HG03066 (cell line): ENCODE data around the gene PGF.

Source experiments
- ATAC-seq: cut with Tn5 transposase; IDR thresholded peaks from one replicate; pipeline ENCODE4 v1.9.1; 2021; ENCODE audit warnings: low read depth; ENCODE audit not compliant: unreplicated experiment

The PGF gene

GRCh38 chr14:74959596-74960180 is 4.3 kb upstream of the PGF start:
- no peak for ATAC-seq

- ATAC-seq, result no peak
Observed at GRCh38 chr14:74956280-74957072, 1.1 kb upstream of the PGF start.

- ATAC-seq, result no peak
Observed at GRCh38 chr14:74956027-74956279, 556 bp upstream of the PGF start.

- no peak for ATAC-seq
Observed at GRCh38 chr14:74954947-74955228, 509 bp downstream of the PGF start.

GRCh38 chr14:74954232-74954946 is 1.0 kb downstream of the PGF start:
- ATAC-seq, result no peak

- ATAC-seq, result no peak
Observed at GRCh38 chr14:74953686-74954085, 1.7 kb downstream of the PGF start.

- no peak for ATAC-seq
Observed at GRCh38 chr14:74952697-74953484, 2.5 kb downstream of the PGF start.

- ATAC-seq, result no peak
Observed at GRCh38 chr14:74952180-74952665, 3.2 kb downstream of the PGF start.

GRCh38 chr14:74951443-74952179 is 3.8 kb downstream of the PGF start:
- ATAC-seq, result no peak

GRCh38 chr14:74950795-74951442 is 4.5 kb downstream of the PGF start:
- no peak for ATAC-seq

GRCh38 chr14:74949859-74950573 is 5.4 kb downstream of the PGF start:
- ATAC-seq, result no peak

- no peak for ATAC-seq
Observed at GRCh38 chr14:74949191-74949601, 6.2 kb downstream of the PGF start.

GRCh38 chr14:74948228-74949175 is 6.9 kb downstream of the PGF start:
- no peak for ATAC-seq

- ATAC-seq, result no peak
Observed at GRCh38 chr14:74947353-74948227, 7.8 kb downstream of the PGF start.

GRCh38 chr14:74946659-74947281 is 8.6 kb downstream of the PGF start:
- ATAC-seq, result no peak

- ATAC-seq, result no peak
Observed at GRCh38 chr14:74945852-74946658, 9.3 kb downstream of the PGF start.
